ENCODE results near the gene SORBS1.

Gene SORBS1

GRCh38 chr10:95569368-95569767 is 8.2 kb upstream of the SORBS1 start:
- no peak overlapping the region for H3K4me3 ChIP-seq (replicated peaks in 1 of 2; ENCODE audit: low read depth in 2 of 2, low read length in 2 of 2)
- no peak for TF ChIP-seq CTCF (IDR thresholded peaks at IDR 0.05; ENCODE audit: low read depth, low read length)
- DNase-seq (ENCODE audit: low read depth in 2 of 2): peak; percentile 10 to 13

- H3K4me3 ChIP-seq (replicated peaks in 1 of 2; ENCODE audit: low read depth in 2 of 2, low read length in 2 of 2): no peak overlapping the region
- no peak for TF ChIP-seq CTCF (IDR thresholded peaks at IDR 0.05; ENCODE audit: low read depth, low read length)
- DNase-seq (ENCODE audit: low read depth in 2 of 2): no peak
These were observed 6.9 kb upstream of the SORBS1 start for GRCh38 chr10:95567903-95568630.

- no peak for TF ChIP-seq CTCF (IDR thresholded peaks at IDR 0.05; ENCODE audit: low read depth, low read length)
These were observed 5.0 kb upstream of the SORBS1 start for GRCh38 chr10:95566136-95566535.

GRCh38 chr10:95565336-95565735 is 4.2 kb upstream of the SORBS1 start:
- no peak overlapping the region for H3K4me3 ChIP-seq (replicated peaks in 1 of 2; ENCODE audit: low read depth in 2 of 2, low read length in 2 of 2)
- no peak for TF ChIP-seq CTCF (IDR thresholded peaks at IDR 0.05; ENCODE audit: low read depth, low read length)
- DNase-seq (ENCODE audit: low read depth in 2 of 2): no peak

More at GRCh38 chr10:95566136-95566535, 5.0 kb upstream of the SORBS1 start:
- DNase-seq (ENCODE audit: low read depth in 2 of 2): no peak
- H3K4me3 ChIP-seq (replicated peaks in 1 of 2; ENCODE audit: low read depth in 2 of 2, low read length in 2 of 2): no peak overlapping the region

GRCh38 chr10:95564291-95564690 is 3.1 kb upstream of the SORBS1 start:
- no peak for TF ChIP-seq CTCF (IDR thresholded peaks at IDR 0.05; ENCODE audit: low read depth, low read length)

GRCh38 chr10:95562341-95562965 is 1.3 kb upstream of the SORBS1 start:
- H3K4me3 ChIP-seq (replicated peaks in 1 of 2; ENCODE audit: low read depth in 2 of 2, low read length in 2 of 2): no peak overlapping the region
- DNase-seq (ENCODE audit: low read depth in 2 of 2): no peak
- TF ChIP-seq CTCF (IDR thresholded peaks at IDR 0.05; ENCODE audit: low read depth, low read length): no peak

More at GRCh38 chr10:95564291-95564690, 3.1 kb upstream of the SORBS1 start:
- no peak for DNase-seq (ENCODE audit: low read depth in 2 of 2)
- no peak overlapping the region for H3K4me3 ChIP-seq (replicated peaks in 1 of 2; ENCODE audit: low read depth in 2 of 2, low read length in 2 of 2)

Data from cardiac fibroblast (primary cell).